Body of pancreas (tissue), 4 donors: ENCODE data around the gene UTP25.

Experiments
- CTCF ChIP-seq, 7 experiments: fragments of 450-650 bp in 4 of 7; fragments of 200-600 bp in 3 of 7; sonication (generic) in 3 of 7; IDR thresholded peaks; one replicate each; pipeline ENCODE4 v1.5.1; 2016 to 2019; ENCODE audit warnings: antibody characterized with exemption in 7 of 7
- POLR2A ChIP-seq, 3 donors: fragments of 450-650 bp; IDR thresholded peaks; one replicate each; pipeline ENCODE4 v1.6.1; 2016; ENCODE audit warnings: antibody characterized with exemption in 3 of 3, mild to moderate bottlenecking in 2 of 3

- TF ChIP-seq POLR2A (IDR thresholded peaks at IDR 0.05) (no peak), CTCF (IDR thresholded peaks at IDR 0.05) (peak; percentile 45 to 74 (median 65))
These were observed 4.4 kb upstream of the UTP25 start for GRCh38 chr1:209823143-209824041.
